ENCODE results near the gene PHLDB2. TPM values are rescaled to one million over a fixed set of nuclear protein-coding genes. Genes with fewer than 3 reads are reported as not detected.

PHLDB2 gene
- total RNA-seq, 1 donor from 2014 or later: 60.8 TPM

- H3K36me3 ChIP-seq: no peaks in the 10 kb centered on the region
- H3K27me3 ChIP-seq: no peaks in the 10 kb centered on the region
- H3K27ac ChIP-seq: no peak overlapping the region
- TF ChIP-seq CTCF (IDR thresholded peaks at IDR 0.05): no peak
- DNase-seq (no peak), ATAC-seq (no peak)
- H3K4me1 ChIP-seq: peaks cover 2% of the 10 kb centered on the region
- intact Hi-C loops (cut with DNase I): no loop called here
- H3K9me3 ChIP-seq: no peaks in the 10 kb centered on the region
- no peak overlapping the region for H3K4me3 ChIP-seq
These were observed 1.6 kb upstream of the PHLDB2 start for GRCh38 chr3:111857474-111857873.

- no peak for TF ChIP-seq CTCF (IDR thresholded peaks at IDR 0.05)
- no peak overlapping the region for H3K27ac ChIP-seq
- no peaks in the 10 kb centered on the region for H3K9me3 ChIP-seq
- peak overlapping the region; percentile 75 for H3K4me3 ChIP-seq
- intact Hi-C loops (cut with DNase I): no loop called here
- DNase-seq: no peak
- peaks cover 14% of the 10 kb centered on the region for H3K4me1 ChIP-seq
- no peaks in the 10 kb centered on the region for H3K36me3 ChIP-seq
- no peaks in the 10 kb centered on the region for H3K27me3 ChIP-seq
- ATAC-seq: no peak
These were observed 423 bp upstream of the PHLDB2 start for GRCh38 chr3:111858642-111859041.

GRCh38 chr3:111859974-111860859, 1.2 kb downstream of the PHLDB2 start:
- intact Hi-C loops (cut with DNase I): loop anchor here (5.0 to 10.0 kb wide), 3 partner anchors 55 to 143 kb away; no protein-coding TSS in a partner anchor
- Histone ChIP-seq H3K4me1 (peaks cover 29% of the 10 kb centered on the region), H3K4me3 (peak overlapping the region; percentile 75), H3K27ac (peak overlapping the region; percentile 95), H3K36me3 (no peaks in the 10 kb centered on the region), H3K9me3 (no peaks in the 10 kb centered on the region), H3K27me3 (no peaks in the 10 kb centered on the region)
- DNase-seq (peak; percentile 82), ATAC-seq (peak; percentile 81)
- TF ChIP-seq CTCF (IDR thresholded peaks at IDR 0.05): peak; percentile 58

- Histone ChIP-seq H3K27me3 (no peaks in the 10 kb centered on the region), H3K36me3 (no peaks in the 10 kb centered on the region), H3K9me3 (no peaks in the 10 kb centered on the region), H3K4me3 (peak overlapping the region; percentile 75), H3K4me1 (peaks cover 33% of the 10 kb centered on the region), H3K27ac (peak overlapping the region; percentile 95)
- intact Hi-C loops (cut with DNase I): loop anchor here (5.0 to 10.0 kb wide), 3 partner anchors 53 to 144 kb away; no protein-coding TSS in a partner anchor
- TF ChIP-seq CTCF (IDR thresholded peaks at IDR 0.05): no peak
- ATAC-seq (no peak), DNase-seq (no peak)
These were observed 2.3 kb downstream of the PHLDB2 start for GRCh38 chr3:111861391-111861790.

- H3K4me3 ChIP-seq: no peak overlapping the region
- H3K36me3 ChIP-seq: no peaks in the 10 kb centered on the region
- H3K9me3 ChIP-seq: no peaks in the 10 kb centered on the region
- DNase-seq: no peak
- no peak for TF ChIP-seq CTCF (IDR thresholded peaks at IDR 0.05)
- ATAC-seq: no peak
- peaks cover 33% of the 10 kb centered on the region for H3K4me1 ChIP-seq
- intact Hi-C loops (cut with DNase I): loop anchor here (5.0 to 10.0 kb wide), 3 partner anchors 52 to 145 kb away; no protein-coding TSS in a partner anchor
- H3K27ac ChIP-seq: no peak overlapping the region
- H3K27me3 ChIP-seq: no peaks in the 10 kb centered on the region
These were observed 3.4 kb downstream of the PHLDB2 start for GRCh38 chr3:111862415-111862814.

Measured in upper lobe of right lung (tissue), 1 donor.